MCF 10A (cell line): ENCODE measurements around the gene SPATA4. TPM values are rescaled to one million over a fixed set of nuclear protein-coding genes. Genes with fewer than 3 reads are reported as not detected.

ENCODE experiments used
- Bru-seq: library from RNA; stranded (reverse); fragments of 400-500 nt; gene quantifications from one replicate; lab custom pipeline; 2021; lab: Mats Ljungman, UMichigan
- BruChase-seq, 2 experiments: library from RNA; stranded (reverse); fragments of 400-500 nt; gene quantifications; one replicate each; lab custom pipeline; 2021; lab: Mats Ljungman, UMichigan
- BruUV-seq: library from RNA; stranded (reverse); fragments of 400-500 nt; replicated peaks from 2 replicates; lab custom pipeline; 2021; lab: Mats Ljungman, UMichigan
- CTCF ChIA-PET: fragments of 300-600 bp; sonication (Branson Sonifier 250); formaldehyde crosslinking; extraction: SDS; loops from one replicate; lab custom pipeline; 2021; ENCODE audit warnings: antibody characterized with exemption, inconsistent platforms; lab: Yijun Ruan, JAX
- POLR2A ChIA-PET: fragments of 300-600, 350-650 bp; sonication (Branson Sonifier 250); formaldehyde crosslinking; extraction: SDS; loops from one replicate; lab custom pipeline; 2020; ENCODE audit warnings: antibody characterized with exemption, inconsistent platforms; lab: Yijun Ruan, JAX
- DNase-seq: peaks from one replicate; pipeline ENCODE4 v3.0.0-alpha.2; 2018; ENCODE audit not compliant: unreplicated experiment
- H3K27ac Mint-ChIP-seq: one replicate; pipeline ENCODE4 v1.8.0; 2022; ENCODE audit warnings: mild to moderate bottlenecking, low read depth, mixed read lengths; ENCODE audit not compliant: unreplicated experiment
- H3K27me3 Mint-ChIP-seq: one replicate; pipeline ENCODE4 v1.8.0; 2022; ENCODE audit warnings: mixed read lengths; ENCODE audit not compliant: insufficient read depth, unreplicated experiment
- H3K36me3 Mint-ChIP-seq: one replicate; pipeline ENCODE4 v1.8.0; 2022; ENCODE audit warnings: mild to moderate bottlenecking, moderate library complexity, mixed read lengths; ENCODE audit not compliant: insufficient read depth, unreplicated experiment
- H3K4me1 Mint-ChIP-seq: one replicate; pipeline ENCODE4 v1.8.0; 2022; ENCODE audit warnings: mixed read lengths; ENCODE audit not compliant: insufficient read depth, unreplicated experiment
- H3K4me3 Mint-ChIP-seq: one replicate; pipeline ENCODE4 v1.8.0; 2022; ENCODE audit warnings: mild to moderate bottlenecking, moderate library complexity, mixed read lengths; ENCODE audit not compliant: unreplicated experiment
- H3K9me3 Mint-ChIP-seq: one replicate; pipeline ENCODE4 v1.8.0; 2022; ENCODE audit warnings: mixed read lengths; ENCODE audit not compliant: unreplicated experiment
- intact Hi-C: fragments of 100-400 bp; cut with micrococcal nuclease; formaldehyde crosslinking; loops from 2 replicates; pipeline ENCODE4 v1.14.1; 2022
- long read RNA-seq: library from polyadenylated mRNA; stranded (forward); transcript quantifications from one replicate; pipeline ENCODE4 v2.0.0, GENCODE V29; 2022
- total RNA-seq: library from RNA; stranded (reverse); gene quantifications from 2 replicates; pipeline ENCODE4 v1.2.3, GENCODE V29; 2022
- TF ChIP-seq, protein P1 (sequence below): fragments of 200-600 bp; IDR thresholded peaks from one replicate; pipeline ENCODE4 v1.8.0; 2022; ENCODE audit warnings: antibody characterized with exemption, mild to moderate bottlenecking; ENCODE audit not compliant: unreplicated experiment

Gene SPATA4
- total RNA-seq (0.21 and 0.44 TPM in 2 replicates), Bru-seq, nascent RNA (percentile 38 among the genes with signal in this experiment), BruChase-seq, experiment 1, labeled RNA remaining after a 6-hour chase (percentile 34 among the genes with signal in this experiment), BruChase-seq, experiment 2, labeled RNA remaining after a 2-hour chase (percentile 35 among the genes with signal in this experiment)
- long read RNA-seq, partial matches to known transcripts: 0 of 1 reads
- long read RNA-seq, other reads (novel, unspliced or antisense): 1 of 1 reads

DNA sequence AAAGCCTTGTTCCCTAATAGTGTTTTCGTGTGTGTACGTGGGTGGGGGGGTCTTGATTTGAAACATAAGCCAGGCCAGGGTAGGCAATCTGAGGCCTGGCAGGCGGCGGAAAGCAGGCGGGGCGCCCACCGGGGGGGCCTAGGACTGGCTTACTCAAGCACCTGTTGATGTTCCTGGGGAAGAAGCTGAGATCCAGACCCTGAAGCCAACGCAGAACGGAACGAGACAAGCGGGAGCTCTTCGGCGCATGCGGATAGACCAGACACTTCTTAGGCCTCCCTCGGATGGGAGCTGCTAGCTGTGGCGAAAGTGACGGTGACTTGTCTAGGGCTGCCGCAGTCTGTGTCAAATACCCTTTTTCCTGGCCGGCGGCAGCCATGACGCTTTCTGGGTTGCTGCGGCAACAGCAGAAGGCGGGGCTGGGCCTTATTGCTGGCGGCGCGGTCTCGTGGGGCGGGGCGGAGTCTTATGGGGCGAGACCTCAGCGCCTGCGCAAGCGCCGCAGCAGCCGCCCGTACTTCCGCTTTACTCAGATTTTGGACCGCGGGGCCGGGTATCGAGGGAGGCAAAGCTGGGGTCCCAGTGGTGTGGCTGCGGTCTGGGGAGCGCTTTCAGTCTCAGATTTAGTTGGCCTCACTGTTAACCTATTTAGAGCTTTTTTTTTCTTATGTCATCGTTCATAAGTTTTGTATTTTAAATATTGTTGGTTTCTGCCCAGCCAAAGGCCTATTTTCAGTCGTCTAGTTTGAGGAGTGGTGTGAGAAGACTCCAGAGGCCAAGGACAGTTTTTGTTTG, at the start of gene SPATA4:
Gene SPATA4 (minus strand): TSS at position 402 of the 795 bp plus-strand sequence. CDS start 23 bp downstream, at position 379.
- peak within 1 kb of the TSS; percentile 89 for H3K4me3 Mint-ChIP-seq
- H3K27ac Mint-ChIP-seq: peak within 1 kb of the TSS; percentile 98
- no peaks in the 10 kb centered on the region for H3K27me3 Mint-ChIP-seq
- CTCF ChIA-PET: interaction anchor here (0.5 to 2.3 kb wide), 8 partner anchors 10 to 1875 kb away, joined by 3 to 6 read pairs (median 4); no protein-coding TSS in a partner anchor
- DNase-seq: peak; percentile 87
- BruUV-seq: no TSS peak
- intact Hi-C loops: loop anchor here (2.0 kb wide), 1 partner anchor 125 kb away; no protein-coding TSS in a partner anchor
- POLR2A ChIA-PET: interaction anchor here (0.6 to 2.1 kb wide), 14 partner anchors 10 to 793 kb away, joined by 3 to 7 read pairs (median 4); no protein-coding TSS in a partner anchor
- no peaks in the 10 kb centered on the region for H3K9me3 Mint-ChIP-seq
- peaks cover 6% of the 10 kb centered on the region for H3K36me3 Mint-ChIP-seq
- TF ChIP-seq, protein P1, sequence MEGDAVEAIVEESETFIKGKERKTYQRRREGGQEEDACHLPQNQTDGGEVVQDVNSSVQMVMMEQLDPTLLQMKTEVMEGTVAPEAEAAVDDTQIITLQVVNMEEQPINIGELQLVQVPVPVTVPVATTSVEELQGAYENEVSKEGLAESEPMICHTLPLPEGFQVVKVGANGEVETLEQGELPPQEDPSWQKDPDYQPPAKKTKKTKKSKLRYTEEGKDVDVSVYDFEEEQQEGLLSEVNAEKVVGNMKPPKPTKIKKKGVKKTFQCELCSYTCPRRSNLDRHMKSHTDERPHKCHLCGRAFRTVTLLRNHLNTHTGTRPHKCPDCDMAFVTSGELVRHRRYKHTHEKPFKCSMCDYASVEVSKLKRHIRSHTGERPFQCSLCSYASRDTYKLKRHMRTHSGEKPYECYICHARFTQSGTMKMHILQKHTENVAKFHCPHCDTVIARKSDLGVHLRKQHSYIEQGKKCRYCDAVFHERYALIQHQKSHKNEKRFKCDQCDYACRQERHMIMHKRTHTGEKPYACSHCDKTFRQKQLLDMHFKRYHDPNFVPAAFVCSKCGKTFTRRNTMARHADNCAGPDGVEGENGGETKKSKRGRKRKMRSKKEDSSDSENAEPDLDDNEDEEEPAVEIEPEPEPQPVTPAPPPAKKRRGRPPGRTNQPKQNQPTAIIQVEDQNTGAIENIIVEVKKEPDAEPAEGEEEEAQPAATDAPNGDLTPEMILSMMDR: no peak
- peaks cover 7% of the 10 kb centered on the region for H3K4me1 Mint-ChIP-seq

DNA sequence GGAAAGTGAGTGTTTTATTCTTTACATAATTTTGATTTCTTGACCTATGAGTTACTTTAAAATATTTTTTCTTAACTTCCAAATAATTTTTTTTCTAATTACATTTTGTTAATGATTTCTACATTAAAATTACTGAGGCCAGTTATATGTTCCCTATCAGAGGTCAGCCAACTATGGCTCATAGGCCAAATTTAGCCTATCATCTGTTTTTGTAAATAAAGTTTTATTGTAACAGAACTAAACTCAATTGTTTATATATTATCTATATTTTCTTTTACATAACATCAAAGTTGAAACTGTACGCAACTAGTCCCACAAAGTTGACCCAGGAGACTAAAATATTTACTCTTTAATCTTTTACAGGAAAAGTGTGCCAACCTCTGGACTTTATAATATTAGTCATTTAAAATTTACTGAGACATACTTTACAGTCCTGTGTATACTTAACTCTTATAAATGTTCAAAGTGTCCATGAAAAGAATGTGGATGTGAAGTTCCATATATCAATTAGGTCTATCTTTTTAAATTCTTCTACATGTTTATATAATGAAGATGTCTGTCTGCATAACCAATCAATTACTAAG, 47.5 kb upstream of the SPATA4 start:
- no peak overlapping the region for H3K27ac Mint-ChIP-seq
- H3K9me3 Mint-ChIP-seq: no peaks in the 10 kb centered on the region
- no peaks in the 10 kb centered on the region for H3K4me1 Mint-ChIP-seq
- no peak overlapping the region for H3K4me3 Mint-ChIP-seq
- no peaks in the 10 kb centered on the region for H3K27me3 Mint-ChIP-seq
- ChIA-PET CTCF (no interaction called here), POLR2A (no interaction called here)
- no peaks in the 10 kb centered on the region for H3K36me3 Mint-ChIP-seq
- no peak for DNase-seq
- BruUV-seq: no TSS peak
- intact Hi-C loops: no loop called here
- TF ChIP-seq, protein P1: no peak

DNA sequence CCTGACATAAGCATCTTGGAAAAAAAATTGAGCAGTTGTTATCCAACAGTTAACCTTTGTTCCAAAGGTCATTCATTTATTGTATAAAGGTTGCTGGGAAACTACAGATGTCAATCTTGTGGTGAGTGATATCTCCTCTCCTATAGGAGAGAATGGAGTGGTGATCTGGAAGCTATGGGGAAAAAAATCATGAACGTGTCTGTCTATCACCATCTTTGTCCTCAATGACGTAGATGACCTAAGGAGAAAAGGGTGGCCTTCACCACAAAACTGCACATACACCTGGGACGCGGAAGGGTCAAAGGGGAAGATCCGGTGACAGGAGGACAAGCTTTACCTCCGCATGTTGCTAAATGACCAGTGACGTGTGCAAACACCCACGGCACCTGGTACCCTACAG, 46.3 kb upstream of the SPATA4 start:
- no TSS peak for BruUV-seq
- TF ChIP-seq, protein P1: no peak
- intact Hi-C loops: no loop called here
- no peak for DNase-seq
- Mint-ChIP-seq H3K36me3 (no peaks in the 10 kb centered on the region), H3K27me3 (no peaks in the 10 kb centered on the region), H3K9me3 (no peaks in the 10 kb centered on the region), H3K4me3 (no peak overlapping the region), H3K27ac (no peak overlapping the region), H3K4me1 (no peaks in the 10 kb centered on the region)
- POLR2A ChIA-PET: no interaction called here
- CTCF ChIA-PET: no interaction called here
